Bronchial epithelial cell (primary cell): Measurements from ENCODE around the gene ETV6. TPM values are rescaled to one million over a fixed set of nuclear protein-coding genes. Genes with fewer than 3 reads are reported as not detected.
"Not testable (repeated sequence)": the region's sequence is repeated elsewhere in the genome, so short reads cannot be mapped to it uniquely, and the experiment has no call there.

Experiments used
- DNase-seq: peaks from one replicate; pipeline ENCODE4 v3.0.0-alpha.2; 2010; ENCODE audit warnings: low read depth
- FAIRE-seq: peaks from 2 replicates; lab custom pipeline; 2011; peaks lifted over from hg19 to GRCh38; lab: Jason Lieb, UNC
- H3K27me3 ChIP-seq: 2 replicates; pipeline ENCODE4 v1.5.1; 2011; ENCODE audit warnings: low read length; ENCODE audit not compliant: control insufficient read depth, insufficient read depth
- H3K36me3 ChIP-seq: 2 replicates; pipeline ENCODE4 v1.5.1; 2011; ENCODE audit warnings: low read length; ENCODE audit not compliant: control insufficient read depth, insufficient read depth
- H3K4me3 ChIP-seq: 2 replicates; pipeline ENCODE4 v1.5.1; 2011; ENCODE audit warnings: mild to moderate bottlenecking, low read depth, low read length, control low read depth
- total RNA-seq: library from RNA; depleted of rRNA; stranded (reverse); fragments of >200 nt; gene quantifications from 2 replicates; pipeline ENCODE4 v1.2.1, GENCODE V29; 2014
- TF ChIP-seq, protein P1 (sequence below): IDR thresholded peaks from 2 replicates; pipeline ENCODE4 v1.5.1; 2011; ENCODE audit warnings: mild to moderate bottlenecking, moderate library complexity, low read length, control low read depth, inconsistent platforms; ENCODE audit not compliant: insufficient read depth, severe bottlenecking

Gene ETV6
- total RNA-seq, 1 donor from 2014 or later: 2.6 TPM

- Histone ChIP-seq H3K36me3 (no peaks in the 10 kb centered on the region), H3K4me3 (no peak overlapping the region), H3K27me3 (no peaks in the 10 kb centered on the region)
- TF ChIP-seq, protein P1, sequence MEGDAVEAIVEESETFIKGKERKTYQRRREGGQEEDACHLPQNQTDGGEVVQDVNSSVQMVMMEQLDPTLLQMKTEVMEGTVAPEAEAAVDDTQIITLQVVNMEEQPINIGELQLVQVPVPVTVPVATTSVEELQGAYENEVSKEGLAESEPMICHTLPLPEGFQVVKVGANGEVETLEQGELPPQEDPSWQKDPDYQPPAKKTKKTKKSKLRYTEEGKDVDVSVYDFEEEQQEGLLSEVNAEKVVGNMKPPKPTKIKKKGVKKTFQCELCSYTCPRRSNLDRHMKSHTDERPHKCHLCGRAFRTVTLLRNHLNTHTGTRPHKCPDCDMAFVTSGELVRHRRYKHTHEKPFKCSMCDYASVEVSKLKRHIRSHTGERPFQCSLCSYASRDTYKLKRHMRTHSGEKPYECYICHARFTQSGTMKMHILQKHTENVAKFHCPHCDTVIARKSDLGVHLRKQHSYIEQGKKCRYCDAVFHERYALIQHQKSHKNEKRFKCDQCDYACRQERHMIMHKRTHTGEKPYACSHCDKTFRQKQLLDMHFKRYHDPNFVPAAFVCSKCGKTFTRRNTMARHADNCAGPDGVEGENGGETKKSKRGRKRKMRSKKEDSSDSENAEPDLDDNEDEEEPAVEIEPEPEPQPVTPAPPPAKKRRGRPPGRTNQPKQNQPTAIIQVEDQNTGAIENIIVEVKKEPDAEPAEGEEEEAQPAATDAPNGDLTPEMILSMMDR: no peak
- FAIRE-seq: peak; percentile 66
- DNase-seq: peak; percentile 38
These were observed 254.7 kb downstream of the ETV6 start for GRCh38 chr12:11904124-11904523.

- no peak for DNase-seq
- TF ChIP-seq, protein P1: no peak
- H3K36me3 ChIP-seq: no peaks in the 10 kb centered on the region
- no peaks in the 10 kb centered on the region for H3K27me3 ChIP-seq
- H3K4me3 ChIP-seq: no peak overlapping the region
- no peak for FAIRE-seq
These were observed 256.1 kb downstream of the ETV6 start for GRCh38 chr12:11905534-11905933.

GRCh38 chr12:11906286-11906935 is 256.9 kb downstream of the ETV6 start:
- H3K27me3 ChIP-seq: no peaks in the 10 kb centered on the region
- H3K36me3 ChIP-seq: no peaks in the 10 kb centered on the region
- DNase-seq (no peak), FAIRE-seq (no peak)
- TF ChIP-seq, protein P1: no peak
- no peak overlapping the region for H3K4me3 ChIP-seq

DNA sequence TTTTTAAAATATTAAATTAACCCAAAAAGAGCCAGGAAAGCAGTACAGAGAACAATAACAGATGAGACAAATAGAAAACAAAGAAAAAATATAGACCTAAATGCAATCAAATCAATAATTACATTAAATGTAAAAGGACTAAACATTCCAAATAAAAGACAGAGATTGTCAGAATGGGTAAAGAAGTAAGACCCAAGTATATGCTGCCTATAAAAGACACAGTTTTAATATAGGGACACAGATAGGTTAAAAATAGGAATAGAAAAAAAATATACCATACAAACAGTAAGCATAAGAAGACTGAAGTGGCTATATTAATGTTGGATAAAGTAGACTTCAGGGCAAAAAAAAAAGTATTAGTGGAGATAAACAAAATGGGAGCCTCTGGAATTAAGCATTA is 258.2 kb downstream of the ETV6 start:
- FAIRE-seq: no peak
- H3K4me3 ChIP-seq: no peak overlapping the region
- TF ChIP-seq, protein P1: no peak
- no peaks in the 10 kb centered on the region for H3K27me3 ChIP-seq
- no peaks in the 10 kb centered on the region for H3K36me3 ChIP-seq
- no peak for DNase-seq

DNA sequence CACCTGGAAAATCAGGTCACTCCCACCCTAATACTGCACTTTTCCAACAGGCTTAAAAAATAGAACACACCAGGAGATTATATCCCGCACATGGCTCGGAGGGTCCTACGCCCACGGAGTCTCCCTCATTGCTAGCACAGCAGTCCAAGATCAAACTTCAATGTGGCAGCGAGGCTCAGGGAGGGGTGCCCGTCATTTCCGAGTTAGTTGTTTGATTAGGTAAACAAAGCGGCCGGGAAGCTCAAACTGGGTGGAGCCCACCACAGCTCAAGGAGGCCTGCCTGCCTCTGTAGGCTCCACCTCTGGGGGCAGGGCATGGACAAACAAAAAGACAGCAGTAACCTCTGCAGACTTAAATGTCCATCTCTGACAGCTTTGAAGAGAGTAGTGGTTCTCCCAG is 259.9 kb downstream of the ETV6 start:
- not testable (repeated sequence) for FAIRE-seq, DNase-seq, H3K27me3 ChIP-seq, H3K4me3 ChIP-seq, H3K36me3 ChIP-seq

- no peak for DNase-seq
- H3K4me3 ChIP-seq: no peak overlapping the region
- FAIRE-seq: no peak
- TF ChIP-seq, protein P1: no peak
- no peaks in the 10 kb centered on the region for H3K36me3 ChIP-seq
- H3K27me3 ChIP-seq: no peaks in the 10 kb centered on the region
These were observed 266.6 kb downstream of the ETV6 start for GRCh38 chr12:11916113-11916512.
